ENCODE results near the gene KCNJ4.
"Not testable (repeated sequence)": the region's sequence is repeated elsewhere in the genome, so short reads cannot be mapped to it uniquely, and the experiment has no call there.

KCNJ4 gene

DNA sequence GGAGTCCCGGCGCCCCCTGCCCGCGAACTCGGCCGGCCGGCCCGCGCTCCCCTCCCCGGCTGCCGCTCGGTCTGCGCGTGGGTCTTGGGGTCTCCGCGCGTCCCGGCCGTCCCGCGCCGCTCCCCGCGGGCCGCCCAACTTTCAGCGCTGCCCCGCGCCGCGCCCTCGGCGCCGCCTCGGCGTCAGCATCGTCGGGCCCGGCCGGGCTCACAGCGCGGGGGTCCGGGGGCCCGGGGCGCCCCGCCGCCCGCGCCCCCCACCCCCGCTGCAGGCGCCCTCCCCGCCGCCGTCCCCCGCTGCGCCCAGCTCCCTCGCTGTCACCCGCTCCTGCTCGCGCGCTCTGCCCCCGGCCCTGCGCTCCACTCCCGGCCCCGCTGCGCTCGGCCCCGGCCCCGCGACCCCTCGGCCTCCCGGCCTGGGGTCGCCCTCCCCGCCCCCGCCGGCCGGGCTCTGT is at the start of gene KCNJ4:
Gene KCNJ4, minus strand, starts transcription at position 124 of the 454 bp plus-strand sequence. CDS start 27,067 bp downstream, outside the sequence.
- DNase-seq = no peak

DNA sequence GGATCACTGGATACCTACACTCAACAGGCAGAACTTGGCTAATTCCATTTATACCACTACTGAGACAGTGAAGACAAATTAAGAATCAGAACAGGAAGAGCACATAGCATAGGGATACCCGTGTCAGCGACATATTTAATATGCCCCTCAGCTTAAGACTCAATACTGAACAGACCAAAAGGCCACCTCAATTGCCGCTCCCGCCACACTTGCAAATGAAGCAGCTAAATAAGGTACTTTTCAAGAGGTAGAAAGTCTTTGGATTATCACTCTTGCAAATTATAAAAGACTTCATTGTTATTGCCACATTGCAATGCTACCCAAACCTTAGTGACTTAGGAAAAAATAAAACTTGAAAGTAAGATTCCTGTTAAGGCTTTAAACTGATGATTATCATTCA is 48.0 kb upstream of the KCNJ4 start:
- DNase-seq = no peak

DNA sequence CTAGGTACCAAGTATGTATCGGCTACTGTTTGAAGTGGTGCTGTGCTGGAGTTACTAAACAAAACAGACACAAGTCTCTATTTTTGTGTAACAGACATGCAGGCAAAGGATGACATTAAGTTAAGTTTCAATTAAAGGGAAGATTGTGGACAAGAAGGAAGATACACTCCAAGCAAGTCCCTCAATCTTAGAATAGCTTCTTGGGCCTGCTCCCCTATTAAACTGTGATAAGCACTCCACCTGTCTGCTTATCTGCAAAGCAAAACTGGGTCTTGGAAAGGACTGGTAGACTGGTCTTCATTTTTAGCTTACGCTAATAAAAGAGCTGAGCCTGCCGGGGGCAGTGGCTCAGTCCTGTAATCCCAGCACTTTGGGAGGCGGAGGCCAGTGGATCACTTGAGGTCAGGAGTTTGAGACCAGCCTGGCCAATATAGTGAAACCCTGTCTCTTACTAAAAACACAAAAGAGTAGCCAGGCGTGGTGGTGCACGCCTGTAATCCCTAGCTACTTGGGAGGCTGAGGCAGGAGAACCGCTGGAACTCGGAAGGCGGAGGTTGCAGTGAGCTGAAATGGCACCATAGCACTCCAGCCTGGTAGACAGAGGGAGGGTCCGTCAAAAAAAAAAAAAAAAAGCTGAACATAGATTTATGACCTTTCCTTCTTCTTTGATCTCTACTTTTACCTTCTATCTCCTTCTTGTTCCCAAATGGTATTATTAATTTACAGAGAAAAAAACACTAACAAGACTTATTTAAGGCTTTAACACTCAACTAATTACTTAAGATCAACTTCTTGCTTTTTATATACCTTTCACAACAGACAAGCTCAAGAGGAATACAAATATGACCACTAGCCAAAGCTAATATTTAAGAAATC is 47.0 kb upstream of the KCNJ4 start:
- no peak for DNase-seq

DNA sequence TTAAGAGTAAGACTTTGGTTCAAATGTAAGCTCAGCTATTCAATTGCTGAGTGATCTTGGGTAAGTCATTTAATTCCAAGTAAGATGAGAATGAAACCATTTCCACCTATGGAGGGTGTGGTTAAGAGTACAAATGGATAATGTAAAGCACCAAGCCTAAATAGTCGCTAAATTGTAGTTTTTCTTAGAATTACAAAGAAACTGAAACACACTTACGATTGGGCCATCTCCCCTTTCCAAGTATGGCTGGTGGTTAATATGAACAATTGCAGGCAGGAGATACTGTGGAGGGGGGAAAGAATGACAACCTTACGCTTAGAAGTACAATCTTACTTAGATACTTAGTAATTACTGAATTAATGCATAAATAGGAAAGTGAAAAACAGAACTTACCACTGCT is 42.9 kb upstream of the KCNJ4 start:
- no peak for DNase-seq

DNA sequence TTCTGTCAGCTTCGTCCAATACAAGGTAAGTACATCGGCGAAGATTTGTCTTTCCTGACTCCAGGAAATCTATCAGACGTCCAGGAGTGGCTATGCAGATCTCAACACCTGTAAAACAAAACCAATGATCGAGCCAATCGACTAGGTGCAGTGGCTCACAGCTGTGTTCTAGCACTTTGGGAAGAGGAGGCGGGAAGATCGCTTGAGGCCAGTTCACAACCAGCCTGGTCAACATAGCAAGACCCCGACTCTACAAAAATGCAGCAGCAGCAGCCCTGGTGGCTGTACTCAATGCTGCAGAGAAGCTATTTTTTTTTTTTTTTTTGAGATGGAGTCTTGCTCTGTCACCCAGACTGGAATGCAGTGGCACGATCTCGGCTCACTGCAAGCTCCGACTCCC is 39.9 kb upstream of the KCNJ4 start:
- DNase-seq = no peak

DNA sequence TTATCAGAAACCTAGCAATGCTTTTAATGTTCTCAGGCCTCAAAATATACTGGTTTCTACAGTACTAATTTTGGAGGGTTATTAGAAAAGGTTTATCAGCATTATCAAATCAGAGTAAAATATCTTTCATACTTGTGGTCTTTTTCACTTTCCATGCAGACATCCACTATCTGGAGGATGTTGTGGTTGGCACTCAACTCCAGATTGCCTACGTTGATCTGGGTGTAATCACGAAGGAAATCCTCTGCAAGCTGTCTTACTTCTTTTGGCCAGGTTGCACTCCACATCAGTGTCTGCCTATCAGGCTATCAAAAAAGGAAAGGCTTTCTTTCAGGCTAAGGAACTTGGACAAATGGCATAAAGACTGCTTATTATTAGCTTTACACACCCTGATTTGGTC is 39.5 kb upstream of the KCNJ4 start:
- DNase-seq = no peak

DNA sequence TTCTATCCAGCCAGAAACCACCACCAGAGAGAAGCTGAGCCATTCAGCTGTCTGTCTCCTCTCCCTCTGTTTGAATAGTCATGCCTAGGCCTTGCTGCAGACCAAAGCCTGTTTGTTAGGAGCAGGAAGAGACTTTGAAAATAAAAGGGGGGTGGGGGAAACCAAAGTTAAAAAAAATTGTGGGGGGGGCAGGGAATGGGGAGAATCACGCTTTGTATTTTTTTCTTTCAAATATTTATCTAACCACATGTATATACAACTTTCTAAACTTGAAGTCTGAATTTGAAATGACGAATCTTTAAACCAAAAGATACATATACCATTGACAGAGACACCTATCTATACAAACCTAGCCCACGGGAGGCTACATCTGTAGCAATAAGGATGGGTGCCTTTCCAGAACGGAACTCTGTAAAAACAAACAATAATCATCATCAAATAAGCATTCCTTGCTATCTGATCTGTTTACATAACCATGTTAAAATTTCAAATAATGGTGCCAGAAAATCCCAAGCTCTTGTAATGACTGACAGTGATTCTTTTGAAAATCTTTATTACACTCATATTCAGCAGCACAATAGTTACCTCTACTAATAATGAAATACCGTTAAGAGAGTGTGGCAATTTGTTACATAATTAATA is 36.8 kb upstream of the KCNJ4 start:
- DNase-seq = no peak

DNA sequence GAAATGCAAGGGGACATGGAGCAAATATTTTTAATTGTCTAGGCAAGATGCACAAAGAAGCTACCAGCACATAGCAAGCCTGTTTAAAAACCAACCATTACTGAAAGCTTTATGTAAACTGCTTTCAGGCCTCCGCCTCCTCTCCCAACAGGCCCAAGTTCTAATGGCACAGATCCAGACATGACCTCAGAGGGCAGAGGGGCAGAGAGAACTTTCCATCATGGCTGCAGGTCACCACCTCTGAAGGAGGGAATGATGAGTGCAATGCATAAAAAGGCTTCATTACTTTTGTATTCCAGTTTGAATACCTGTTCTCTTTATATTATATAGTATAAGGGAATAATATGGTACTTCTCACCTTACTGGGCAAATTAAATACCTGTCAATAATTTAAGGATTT is 35.9 kb upstream of the KCNJ4 start:
- DNase-seq = no peak

DNA sequence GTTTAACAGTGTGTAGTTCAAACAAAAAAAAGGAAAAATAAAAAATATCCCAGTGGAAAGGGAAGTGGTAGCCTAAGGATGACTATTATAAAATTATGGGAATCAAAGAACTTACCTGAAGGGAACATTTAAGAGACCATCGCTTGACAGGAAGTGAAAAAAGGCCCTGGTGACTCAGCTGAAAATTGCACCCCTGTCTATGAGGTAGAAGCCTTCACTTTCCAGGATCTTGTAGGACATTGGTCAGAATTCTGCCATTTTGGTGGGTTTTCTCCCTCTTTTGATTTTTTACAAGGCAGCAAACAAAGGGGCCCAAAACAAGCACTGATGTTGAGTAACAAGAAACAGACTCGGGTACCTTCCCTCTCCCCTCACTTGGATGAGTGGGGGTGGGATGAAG is 35.5 kb upstream of the KCNJ4 start:
- no peak for DNase-seq

DNA sequence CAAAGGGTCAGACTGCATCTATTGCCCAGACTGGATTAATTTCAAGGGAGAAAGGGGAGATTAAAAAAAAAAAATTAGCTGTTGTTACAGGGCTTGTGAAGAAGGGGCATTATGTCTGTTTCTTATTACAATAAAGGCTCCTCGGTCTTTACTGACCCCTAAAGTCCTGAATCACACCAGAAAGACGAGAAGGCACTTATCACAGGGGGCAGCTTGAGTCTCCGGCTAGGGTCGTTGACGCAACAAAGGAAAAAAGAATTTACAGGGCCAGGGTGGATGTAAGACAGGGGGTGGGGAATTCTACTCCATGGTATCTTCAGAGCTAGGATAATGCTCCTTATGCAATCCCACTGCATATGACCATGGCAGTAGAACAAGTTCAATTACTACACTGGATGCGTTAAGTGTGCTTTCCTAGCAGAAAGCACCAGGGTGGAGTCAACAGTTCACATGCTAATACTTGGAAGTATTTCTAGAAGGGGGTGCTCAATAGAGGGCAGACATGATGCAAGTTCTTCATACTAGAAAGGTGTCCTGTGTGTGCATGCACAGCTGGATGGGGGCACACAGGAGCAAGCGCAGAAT is 34.7 kb upstream of the KCNJ4 start:
- DNase-seq = no peak

DNA sequence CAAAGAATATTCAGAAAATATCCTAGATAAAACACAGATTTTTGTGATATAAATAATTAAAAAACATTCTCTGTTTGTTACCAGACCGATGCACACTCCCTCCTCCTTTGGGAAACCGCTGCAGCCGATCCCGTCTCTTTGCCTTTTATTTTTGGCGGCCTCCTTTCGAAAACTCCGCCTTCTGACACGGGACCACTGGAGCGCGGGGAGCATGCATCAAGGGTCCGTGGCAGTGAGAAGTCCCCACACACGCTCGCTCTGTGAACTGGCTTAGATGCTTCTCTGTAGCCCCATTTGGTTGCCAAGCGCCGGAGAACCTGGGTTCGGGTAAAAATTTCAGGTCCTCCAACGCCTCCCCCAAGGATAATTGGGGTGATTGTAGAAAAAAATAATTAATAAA is 34.1 kb upstream of the KCNJ4 start:
- no peak for DNase-seq

DNA sequence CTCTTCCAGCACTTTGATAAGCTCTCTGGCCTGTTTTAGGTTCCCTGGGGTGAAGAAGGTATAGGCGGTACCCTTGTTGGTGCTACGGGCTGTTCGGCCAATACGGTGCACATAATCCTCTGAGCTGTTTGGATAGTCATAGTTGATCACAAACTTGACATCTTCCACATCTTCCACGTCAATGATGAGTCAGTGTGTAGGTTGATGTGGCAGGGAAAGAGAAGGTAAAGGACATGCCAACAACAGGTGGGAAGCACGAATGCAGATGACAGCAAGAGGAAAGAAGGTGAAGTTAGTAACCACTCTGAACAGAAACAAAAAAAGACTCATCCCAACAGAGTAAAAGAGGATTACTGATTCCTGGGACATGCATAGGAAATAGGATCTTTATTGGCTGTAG is 32.9 kb upstream of the KCNJ4 start:
- no peak for DNase-seq

DNA sequence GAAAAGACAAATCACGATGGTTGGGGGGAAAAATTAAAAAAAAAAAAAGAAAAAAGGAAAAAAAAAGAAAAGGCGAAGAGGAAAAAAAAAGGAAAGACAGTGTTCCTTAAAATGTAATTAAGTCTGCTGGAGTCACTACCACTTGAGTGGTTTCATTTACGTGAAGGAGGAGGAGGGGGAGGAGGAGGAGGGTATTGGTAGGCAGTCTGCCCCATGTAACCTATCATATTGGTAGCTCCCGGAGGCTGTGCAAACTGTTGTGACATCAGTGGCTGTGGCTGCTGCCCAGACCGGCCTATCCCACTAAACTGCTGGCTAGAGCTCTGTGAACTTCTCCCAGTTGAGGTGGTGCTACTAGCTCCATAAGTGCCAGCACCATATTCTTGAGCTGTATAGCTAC is 30.8 kb upstream of the KCNJ4 start:
- no peak for DNase-seq

DNA sequence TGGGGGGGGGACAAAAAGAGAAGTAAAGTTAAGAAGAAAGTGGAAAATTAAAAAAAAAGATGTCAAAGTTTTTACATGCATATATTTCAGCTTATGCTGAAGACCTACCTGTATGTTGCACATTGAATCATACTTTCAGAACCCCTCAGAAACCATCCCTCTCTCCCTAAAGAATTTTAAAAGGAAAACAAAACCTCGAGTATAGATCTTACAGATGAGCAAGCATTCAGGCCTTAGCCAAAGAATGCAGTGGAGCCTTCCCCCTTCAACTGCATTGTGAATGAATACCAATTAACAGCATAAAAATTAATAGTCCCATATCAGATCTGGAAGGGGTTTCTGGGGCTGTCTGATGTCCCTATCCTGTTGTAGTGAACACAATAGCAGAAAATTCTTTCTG is 29.2 kb upstream of the KCNJ4 start:
- no peak for DNase-seq

DNA sequence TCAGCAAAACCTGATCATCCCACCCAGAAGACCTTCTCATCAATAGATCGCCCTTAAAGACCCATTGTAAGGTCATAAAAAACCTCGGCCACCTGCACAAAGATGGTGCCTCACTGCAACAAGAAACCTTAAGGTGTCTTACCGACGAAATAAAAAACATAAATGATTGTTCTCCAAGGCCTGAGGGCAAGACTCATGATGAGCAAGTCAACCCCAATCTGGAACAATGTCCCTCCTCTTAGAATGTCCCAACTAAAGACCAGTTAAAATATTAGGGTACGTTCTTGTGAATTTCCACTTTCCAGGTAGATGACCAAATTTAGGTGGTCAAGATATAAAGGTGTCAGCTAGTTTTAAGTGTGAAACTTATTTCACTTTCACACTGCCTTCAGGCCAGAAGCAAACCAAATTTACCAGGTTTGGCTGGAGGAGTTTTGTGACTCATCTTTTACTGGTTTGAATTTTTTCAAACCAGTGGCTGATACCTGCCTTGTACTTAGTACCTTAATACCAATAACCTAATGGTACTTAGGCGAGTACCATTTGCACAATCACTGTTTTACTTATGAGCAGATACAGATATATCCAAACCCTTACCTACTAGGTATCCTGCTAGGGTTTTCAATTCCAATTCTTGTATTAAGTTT is 27.8 kb upstream of the KCNJ4 start:
- no peak for DNase-seq

DNA sequence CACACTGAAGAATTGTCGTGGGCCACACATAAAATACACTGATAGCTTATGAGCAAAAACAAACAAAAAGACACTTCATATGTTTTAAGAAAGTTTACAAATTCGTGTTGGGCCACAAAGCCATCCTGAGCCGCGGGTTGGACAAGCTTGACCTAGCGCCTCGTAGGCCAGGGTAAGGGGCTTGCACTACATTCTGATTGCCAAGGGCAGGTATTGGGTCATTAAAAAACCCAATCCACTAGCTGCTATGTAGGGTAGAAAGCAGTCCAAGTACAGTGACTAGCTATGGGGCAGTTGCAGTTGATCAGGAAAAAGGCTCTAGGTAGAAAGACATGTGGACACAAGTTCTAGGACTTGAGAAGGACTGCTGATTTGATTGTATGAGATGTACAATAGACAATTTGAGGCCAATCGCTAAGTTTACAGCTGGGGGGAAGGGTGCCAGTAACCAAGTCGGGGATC is 26.9 kb upstream of the KCNJ4 start:
- DNase-seq = no peak

DNA sequence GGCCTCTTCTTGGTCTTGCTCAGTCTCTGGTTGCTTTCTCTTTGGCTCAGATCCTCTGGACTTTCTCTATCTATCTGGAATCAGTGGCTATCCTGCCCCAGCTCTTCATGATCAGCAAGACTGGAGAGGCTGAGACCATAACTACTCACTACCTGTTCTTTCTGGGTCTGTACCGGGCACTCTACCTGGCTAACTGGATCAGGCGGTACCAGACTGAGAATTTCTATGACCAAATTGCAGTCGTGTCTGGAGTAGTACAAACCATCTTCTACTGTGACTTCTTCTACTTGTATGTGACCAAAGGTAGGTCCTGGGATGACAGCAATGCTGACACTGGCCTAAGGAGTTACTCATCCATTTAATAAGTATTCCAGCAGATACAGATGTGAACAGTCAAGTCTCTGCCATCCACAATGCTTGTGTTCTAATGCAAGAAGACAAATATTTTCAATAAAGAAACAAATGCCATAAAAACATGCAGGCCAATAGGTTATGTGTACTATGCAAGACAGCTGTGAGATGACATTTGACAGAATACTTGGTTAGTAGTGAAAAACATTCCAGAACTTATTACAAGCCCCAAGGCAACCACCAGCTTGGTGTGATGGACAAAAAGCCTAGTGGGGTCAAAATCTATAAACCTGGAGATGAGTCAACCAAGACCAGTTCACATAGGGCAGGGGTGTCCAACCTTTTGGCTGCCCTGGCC is 26.3 kb upstream of the KCNJ4 start:
- DNase-seq = no peak

DNA sequence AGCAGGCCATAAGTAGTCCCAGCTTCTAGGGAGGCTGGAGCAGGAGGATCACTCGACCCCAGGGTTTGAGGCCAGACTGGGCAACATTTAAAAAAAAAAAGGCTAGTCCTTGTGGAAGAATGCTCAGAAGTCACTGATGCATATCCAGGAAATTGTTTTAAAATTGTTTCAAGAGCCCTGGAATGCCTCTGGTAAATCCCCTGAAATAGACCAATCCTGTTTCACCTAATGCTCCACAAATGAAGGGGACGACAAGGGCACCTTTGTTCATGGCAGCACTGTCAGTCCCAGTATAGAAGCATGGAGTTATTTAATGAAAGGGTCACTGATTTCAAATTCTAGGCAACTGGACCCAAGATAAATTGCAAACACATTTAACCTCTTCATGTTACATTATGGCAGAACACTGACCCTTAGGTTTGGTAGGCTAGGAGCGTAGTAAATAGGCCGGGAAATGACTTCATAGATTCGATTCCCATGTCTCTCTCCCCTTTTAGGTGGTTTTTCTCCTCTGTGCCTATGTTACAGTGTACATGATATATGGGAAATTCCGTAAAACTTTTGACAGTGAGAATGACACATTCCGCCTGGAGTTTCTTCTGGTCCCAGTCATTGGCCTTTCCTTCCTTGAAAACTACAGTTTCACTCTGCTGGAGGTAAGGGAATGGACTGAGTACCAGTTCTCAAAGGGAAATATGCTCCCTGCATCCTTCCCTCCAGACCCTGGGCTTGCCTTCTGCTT is 24.3 kb upstream of the KCNJ4 start:
- no peak for DNase-seq

DNA sequence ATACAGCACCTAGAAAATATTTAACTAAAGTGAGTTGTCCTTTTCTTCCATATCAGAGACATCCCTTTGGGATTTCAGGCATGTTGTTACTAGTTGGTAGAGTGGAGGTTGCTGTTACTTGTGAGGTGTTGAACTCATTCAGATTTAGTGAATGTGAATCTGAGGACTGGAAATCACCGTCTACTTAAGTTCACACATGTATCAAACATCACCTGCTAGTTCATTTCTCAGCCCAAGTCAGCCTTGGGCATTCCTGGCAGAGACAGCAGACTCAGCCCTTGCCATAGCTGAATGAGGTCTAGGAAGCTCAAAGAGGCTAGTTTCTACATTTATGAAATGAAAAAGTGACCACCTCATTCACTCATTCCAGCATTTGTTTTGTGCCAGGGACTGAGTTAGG is 22.6 kb upstream of the KCNJ4 start:
- no peak for DNase-seq

DNA sequence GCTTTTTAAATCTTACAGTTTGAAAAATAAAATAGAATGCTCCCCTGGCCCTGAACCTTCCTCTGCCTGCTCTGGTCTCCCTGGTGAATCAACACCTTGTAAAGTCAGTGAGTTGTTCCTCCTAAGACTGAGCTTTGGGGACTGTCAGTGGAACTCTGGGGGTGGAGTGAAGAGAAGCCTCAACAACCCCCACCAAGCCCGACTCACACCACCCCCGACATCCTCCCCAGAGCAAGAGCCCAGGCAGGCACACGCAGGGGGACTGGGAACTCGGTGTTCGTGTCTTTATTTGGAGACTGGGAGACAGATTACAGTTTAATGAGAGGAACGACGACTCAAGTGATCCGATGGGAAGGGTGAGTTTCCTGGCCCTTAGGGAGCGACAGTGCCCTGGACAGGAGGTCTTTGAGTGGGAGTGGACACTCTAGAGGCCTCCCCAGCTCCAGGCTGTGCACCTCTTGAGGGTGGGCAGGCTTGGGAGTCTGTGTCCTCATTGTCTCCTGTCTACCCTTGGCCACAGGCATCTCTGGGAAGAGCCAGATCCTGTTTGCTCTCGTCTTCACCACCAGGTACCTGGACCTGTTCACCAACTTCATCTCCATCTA is 19.1 kb upstream of the KCNJ4 start:
- no peak for DNase-seq

DNA sequence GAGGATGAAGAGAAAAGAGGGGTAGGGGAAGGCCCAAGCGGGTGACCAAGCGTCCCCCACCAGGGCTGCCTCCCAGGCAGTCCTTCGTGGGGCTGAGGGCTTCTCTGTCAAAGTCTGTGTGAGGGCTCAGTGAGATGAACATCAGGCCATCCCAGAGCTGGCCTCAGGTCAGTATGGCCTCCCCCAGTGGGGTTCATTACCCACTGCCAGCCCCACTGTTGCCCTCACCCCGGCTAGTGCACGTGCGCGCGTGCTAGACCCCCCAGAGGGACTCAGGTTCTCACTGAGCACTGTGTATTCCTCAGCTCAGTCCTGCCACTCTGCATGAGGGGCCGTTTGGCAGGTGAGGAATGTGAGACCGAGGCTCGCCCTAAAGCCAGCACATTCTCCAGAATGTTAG is 16.2 kb upstream of the KCNJ4 start:
- no peak for DNase-seq

DNA sequence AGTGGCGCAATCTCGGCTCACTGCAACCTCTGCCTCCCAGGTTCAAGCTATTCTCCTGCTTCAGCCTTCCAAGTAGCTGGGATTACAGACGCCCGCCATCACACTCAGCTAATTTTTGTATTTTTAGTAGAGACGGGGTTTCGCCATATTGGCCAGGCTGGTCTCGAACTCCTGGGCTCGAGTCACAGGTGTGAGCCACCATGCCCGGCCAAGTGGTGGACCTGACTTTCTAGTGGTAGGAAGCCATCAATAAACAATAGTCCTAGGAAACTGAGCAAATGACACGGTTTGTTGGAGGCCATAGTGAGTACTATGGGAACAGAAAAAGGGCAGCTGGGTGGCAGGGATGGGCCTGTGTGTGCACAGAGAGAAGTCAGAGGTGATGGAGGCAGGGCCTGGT is 15.2 kb upstream of the KCNJ4 start:
- not testable (repeated sequence) for DNase-seq

Data from retina (tissue), 1 donor.